Inflammatory macrophage treated with lipopolysaccharide for 4 hours (primary cell): Measurements from ENCODE around the gene GFOD2.

Experiments used
- DNase-seq: peaks from one replicate; pipeline ENCODE4 v3.0.0-alpha.2; 2020

The GFOD2 gene

GRCh38 chr16:67628216-67628615 is 90.9 kb downstream of the GFOD2 start:
- no peak for DNase-seq
